ENCODE data around the gene PTPRN2.

PTPRN2 gene

DNA sequence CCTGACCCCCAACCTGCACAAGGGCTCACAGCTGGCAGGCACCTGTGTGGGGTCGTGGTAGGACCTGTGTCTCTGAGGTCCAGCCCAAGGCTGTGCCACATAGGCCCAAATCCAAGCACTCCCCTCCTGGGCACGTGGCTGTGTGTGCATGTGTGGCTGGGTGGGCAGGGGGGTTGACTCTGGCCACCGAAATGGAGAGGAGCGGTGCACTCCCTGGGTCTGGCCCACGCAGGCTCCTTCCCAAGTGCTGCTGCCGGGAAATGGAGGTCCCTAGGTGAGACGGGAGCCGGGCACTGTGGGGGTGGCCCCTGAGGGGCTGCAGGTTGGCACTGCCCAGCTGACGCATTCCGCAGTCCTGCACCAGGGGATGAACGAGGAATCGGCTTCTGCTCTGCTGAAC is 722.7 kb downstream of the PTPRN2 start:
- DNase-seq (ENCODE audit: extremely low spot score): no peak
- CTCF ChIA-PET: no interaction called here
- TF ChIP-seq FOXM1 (IDR thresholded peaks at IDR 0.05; ENCODE audit: borderline replicate concordance): no peak
- TF ChIP-seq SP1 (IDR thresholded peaks at IDR 0.05): no peak
- no peak for TF ChIP-seq ZNF384 (IDR thresholded peaks at IDR 0.05)
- no peak for TF ChIP-seq TARDBP (IDR thresholded peaks at IDR 0.05)
- TF ChIP-seq NFRKB (IDR thresholded peaks at IDR 0.05): no peak
- TF ChIP-seq L3MBTL2 (conservative IDR thresholded peaks at IDR 0.05): no peak
- TF ChIP-seq ELF4 (IDR thresholded peaks at IDR 0.05): no peak
- TF ChIP-seq FOXA1 (IDR thresholded peaks at IDR 0.05): no peak
- TF ChIP-seq SUZ12 (IDR thresholded peaks at IDR 0.05): no peak
- TF ChIP-seq BHLHE40 (IDR thresholded peaks at IDR 0.05; ENCODE audit: borderline replicate concordance): no peak
- TF ChIP-seq FOXK2 (IDR thresholded peaks at IDR 0.05): no peak
- no peak for TF ChIP-seq HDGF (IDR thresholded peaks at IDR 0.05; ENCODE audit: borderline replicate concordance)
- no peak for TF ChIP-seq ARNT (IDR thresholded peaks at IDR 0.05)
- TF ChIP-seq, protein P1, sequence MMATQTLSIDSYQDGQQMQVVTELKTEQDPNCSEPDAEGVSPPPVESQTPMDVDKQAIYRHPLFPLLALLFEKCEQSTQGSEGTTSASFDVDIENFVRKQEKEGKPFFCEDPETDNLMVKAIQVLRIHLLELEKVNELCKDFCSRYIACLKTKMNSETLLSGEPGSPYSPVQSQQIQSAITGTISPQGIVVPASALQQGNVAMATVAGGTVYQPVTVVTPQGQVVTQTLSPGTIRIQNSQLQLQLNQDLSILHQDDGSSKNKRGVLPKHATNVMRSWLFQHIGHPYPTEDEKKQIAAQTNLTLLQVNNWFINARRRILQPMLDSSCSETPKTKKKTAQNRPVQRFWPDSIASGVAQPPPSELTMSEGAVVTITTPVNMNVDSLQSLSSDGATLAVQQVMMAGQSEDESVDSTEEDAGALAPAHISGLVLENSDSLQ (IDR thresholded peaks at IDR 0.05): no peak
- no peak for TF ChIP-seq LEF1 (IDR thresholded peaks at IDR 0.05; ENCODE audit: borderline replicate concordance)
- TF ChIP-seq CTBP1 (IDR thresholded peaks at IDR 0.05; ENCODE audit: borderline replicate concordance): no peak
- POLR2A ChIA-PET: no interaction called here

DNA sequence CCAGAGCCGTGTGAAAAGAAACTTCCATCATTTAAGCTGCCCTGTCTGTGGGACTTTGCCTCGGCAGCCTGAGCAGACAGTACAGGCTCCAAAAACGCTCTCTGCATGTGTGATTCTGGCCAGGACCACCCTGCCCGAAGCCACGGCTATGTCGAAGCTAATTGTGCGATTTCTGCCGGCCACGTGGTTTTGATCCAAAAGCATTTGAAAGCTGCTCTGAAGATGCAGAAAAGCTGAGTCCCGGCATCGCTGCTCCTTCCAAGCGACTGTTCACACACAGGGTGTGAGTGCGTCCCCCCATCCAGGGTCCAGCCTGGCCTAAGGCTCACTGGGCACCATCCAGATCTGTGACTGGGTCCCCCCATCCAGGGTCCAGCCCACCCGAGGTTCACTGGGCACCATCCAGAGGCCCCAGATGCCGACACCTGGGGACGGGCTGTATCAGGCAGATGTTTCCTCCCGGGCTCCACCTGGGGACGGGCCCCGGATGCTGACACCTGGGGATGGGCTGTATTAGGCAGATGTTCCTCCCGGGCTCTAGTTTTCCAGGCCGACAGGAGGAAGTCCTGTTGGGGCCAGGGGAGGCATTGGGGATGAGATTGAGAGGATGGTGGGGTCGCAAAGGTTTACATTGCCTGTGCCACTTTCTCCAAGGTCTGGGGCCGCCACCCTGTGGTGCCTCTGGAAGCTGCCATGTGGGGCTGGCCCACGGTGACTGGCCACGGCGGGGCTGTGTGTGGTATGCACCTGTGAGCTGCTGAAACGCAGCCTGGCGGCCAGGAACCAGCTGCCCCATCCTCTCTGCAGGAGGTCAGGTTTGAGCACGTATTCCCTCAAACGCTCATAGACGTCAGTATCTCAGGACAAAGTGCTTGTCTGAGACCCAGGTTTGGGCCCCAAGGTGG is 723.5 kb downstream of the PTPRN2 start:
- DNase-seq (ENCODE audit: extremely low spot score): no peak
- ChIA-PET CTCF (no interaction called here), POLR2A (no interaction called here)
- TF ChIP-seq L3MBTL2 (conservative IDR thresholded peaks at IDR 0.05): no peak
- no peak for TF ChIP-seq SP1 (IDR thresholded peaks at IDR 0.05)
- no peak for TF ChIP-seq ARNT (IDR thresholded peaks at IDR 0.05)
- TF ChIP-seq ZNF384 (IDR thresholded peaks at IDR 0.05): no peak
- no peak for TF ChIP-seq HDGF (IDR thresholded peaks at IDR 0.05; ENCODE audit: borderline replicate concordance)
- TF ChIP-seq SUZ12 (IDR thresholded peaks at IDR 0.05): no peak
- no peak for TF ChIP-seq LEF1 (IDR thresholded peaks at IDR 0.05; ENCODE audit: borderline replicate concordance)
- TF ChIP-seq ELF4 (IDR thresholded peaks at IDR 0.05): no peak
- no peak for TF ChIP-seq FOXA1 (IDR thresholded peaks at IDR 0.05)
- TF ChIP-seq TARDBP (IDR thresholded peaks at IDR 0.05): no peak
- no peak for TF ChIP-seq FOXM1 (IDR thresholded peaks at IDR 0.05; ENCODE audit: borderline replicate concordance)
- TF ChIP-seq NFRKB (IDR thresholded peaks at IDR 0.05): no peak
- no peak for TF ChIP-seq CTBP1 (IDR thresholded peaks at IDR 0.05; ENCODE audit: borderline replicate concordance)
- no peak for TF ChIP-seq BHLHE40 (IDR thresholded peaks at IDR 0.05; ENCODE audit: borderline replicate concordance)
- TF ChIP-seq, protein P1 (IDR thresholded peaks at IDR 0.05): no peak
- no peak for TF ChIP-seq FOXK2 (IDR thresholded peaks at IDR 0.05)

DNA sequence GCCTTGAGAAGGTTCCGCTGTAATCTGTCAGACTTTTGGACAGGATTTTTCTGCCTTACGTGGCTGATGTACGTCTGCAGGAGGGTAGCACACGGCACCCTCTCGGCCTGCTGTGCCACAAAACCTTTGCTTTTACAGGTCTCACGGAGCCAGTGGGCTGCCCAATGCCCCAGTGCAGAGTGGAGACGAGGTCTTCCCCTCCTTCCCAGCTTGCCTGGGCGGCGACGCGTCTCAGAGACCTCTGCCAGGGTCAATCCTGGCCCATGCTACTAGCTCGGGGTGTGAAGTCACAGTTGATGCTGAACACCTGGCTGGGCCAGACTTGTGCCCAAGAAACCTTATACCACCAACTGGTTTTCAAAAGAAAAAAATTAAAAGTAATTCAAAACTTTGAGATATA is 724.4 kb downstream of the PTPRN2 start:
- DNase-seq (ENCODE audit: extremely low spot score): no peak
- ChIA-PET POLR2A (no interaction called here), CTCF (no interaction called here)
- TF ChIP-seq SP1 (IDR thresholded peaks at IDR 0.05): no peak
- no peak for TF ChIP-seq FOXK2 (IDR thresholded peaks at IDR 0.05)
- TF ChIP-seq ARNT (IDR thresholded peaks at IDR 0.05): no peak
- TF ChIP-seq SUZ12 (IDR thresholded peaks at IDR 0.05): no peak
- TF ChIP-seq TARDBP (IDR thresholded peaks at IDR 0.05): no peak
- TF ChIP-seq ZNF384 (IDR thresholded peaks at IDR 0.05): no peak
- no peak for TF ChIP-seq HDGF (IDR thresholded peaks at IDR 0.05; ENCODE audit: borderline replicate concordance)
- TF ChIP-seq FOXA1 (IDR thresholded peaks at IDR 0.05): no peak
- TF ChIP-seq, protein P1 (IDR thresholded peaks at IDR 0.05): no peak
- TF ChIP-seq BHLHE40 (IDR thresholded peaks at IDR 0.05; ENCODE audit: borderline replicate concordance): no peak
- TF ChIP-seq L3MBTL2 (conservative IDR thresholded peaks at IDR 0.05): no peak
- TF ChIP-seq FOXM1 (IDR thresholded peaks at IDR 0.05; ENCODE audit: borderline replicate concordance): no peak
- no peak for TF ChIP-seq CTBP1 (IDR thresholded peaks at IDR 0.05; ENCODE audit: borderline replicate concordance)
- no peak for TF ChIP-seq NFRKB (IDR thresholded peaks at IDR 0.05)
- no peak for TF ChIP-seq ELF4 (IDR thresholded peaks at IDR 0.05)
- TF ChIP-seq LEF1 (IDR thresholded peaks at IDR 0.05; ENCODE audit: borderline replicate concordance): no peak

DNA sequence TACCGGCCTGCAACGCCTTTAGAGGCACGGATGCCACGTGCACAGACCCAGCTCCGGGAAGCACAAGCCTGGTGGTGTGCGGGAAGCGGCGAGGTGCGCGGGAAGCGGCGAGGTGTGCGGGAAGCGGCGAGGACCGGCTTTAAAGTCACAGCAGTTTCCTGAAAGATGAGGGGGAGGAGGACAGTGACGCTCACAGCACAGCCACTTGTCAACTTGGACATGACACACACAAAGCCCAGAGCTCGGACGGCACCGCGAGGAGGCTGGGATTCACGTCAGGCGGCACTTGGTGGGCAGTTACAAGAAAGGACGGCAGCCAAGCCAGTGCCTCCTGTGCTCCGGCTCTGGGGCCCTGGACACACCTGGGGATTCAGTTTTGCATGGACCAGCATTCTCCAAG is 724.9 kb downstream of the PTPRN2 start:
- TF ChIP-seq BHLHE40 (IDR thresholded peaks at IDR 0.05; ENCODE audit: borderline replicate concordance) (no peak), FOXM1 (IDR thresholded peaks at IDR 0.05; ENCODE audit: borderline replicate concordance) (no peak), ARNT (IDR thresholded peaks at IDR 0.05) (no peak), SP1 (IDR thresholded peaks at IDR 0.05) (no peak)
- TF ChIP-seq, protein P1 (IDR thresholded peaks at IDR 0.05): no peak
- DNase-seq (ENCODE audit: extremely low spot score): no peak
- CTCF ChIA-PET: no interaction called here
- POLR2A ChIA-PET: no interaction called here

DNA sequence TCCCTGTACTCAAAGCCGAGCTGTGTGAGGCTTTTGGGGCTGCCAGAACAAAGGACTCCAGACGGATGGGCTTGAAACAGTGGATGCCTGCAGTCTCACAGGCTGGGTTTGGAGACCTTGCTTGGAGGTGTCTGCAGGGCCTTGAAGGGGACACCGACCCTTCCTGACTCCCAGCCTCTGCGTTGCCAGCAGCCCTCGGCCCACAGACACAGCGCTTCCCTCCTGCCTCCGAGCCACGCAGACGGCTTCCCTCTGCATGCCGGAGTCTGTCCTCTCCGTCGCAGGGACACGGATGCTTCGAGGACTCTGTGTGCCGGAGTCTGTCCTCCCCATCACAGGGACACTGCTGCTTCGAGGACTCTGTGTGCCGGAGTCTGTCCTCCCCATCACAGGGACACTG is 726.1 kb downstream of the PTPRN2 start:
- DNase-seq (ENCODE audit: extremely low spot score): no peak
- ChIA-PET POLR2A (no interaction called here), CTCF (no interaction called here)
- no peak for TF ChIP-seq BHLHE40 (IDR thresholded peaks at IDR 0.05; ENCODE audit: borderline replicate concordance)
- no peak for TF ChIP-seq CTBP1 (IDR thresholded peaks at IDR 0.05; ENCODE audit: borderline replicate concordance)
- TF ChIP-seq NFRKB (IDR thresholded peaks at IDR 0.05): no peak
- TF ChIP-seq ARNT (IDR thresholded peaks at IDR 0.05): no peak
- TF ChIP-seq FOXK2 (IDR thresholded peaks at IDR 0.05): no peak
- TF ChIP-seq SP1 (IDR thresholded peaks at IDR 0.05): no peak
- TF ChIP-seq FOXA1 (IDR thresholded peaks at IDR 0.05): no peak
- no peak for TF ChIP-seq FOXM1 (IDR thresholded peaks at IDR 0.05; ENCODE audit: borderline replicate concordance)
- TF ChIP-seq LEF1 (IDR thresholded peaks at IDR 0.05; ENCODE audit: borderline replicate concordance): no peak
- no peak for TF ChIP-seq SUZ12 (IDR thresholded peaks at IDR 0.05)
- TF ChIP-seq, protein P1 (IDR thresholded peaks at IDR 0.05): no peak
- no peak for TF ChIP-seq L3MBTL2 (conservative IDR thresholded peaks at IDR 0.05)
- TF ChIP-seq TARDBP (IDR thresholded peaks at IDR 0.05): no peak
- TF ChIP-seq ZNF384 (IDR thresholded peaks at IDR 0.05): no peak
- TF ChIP-seq HDGF (IDR thresholded peaks at IDR 0.05; ENCODE audit: borderline replicate concordance): no peak
- TF ChIP-seq ELF4 (IDR thresholded peaks at IDR 0.05): no peak
